DMS53 (cell line): ENCODE data around the gene ADCY3.
"Not testable (repeated sequence)": the region's sequence is repeated elsewhere in the genome, so short reads cannot be mapped to it uniquely, and the experiment has no call there.

ENCODE experiments used
- DNase-seq: peaks from one replicate; lab custom pipeline; 2025; lab: John Stamatoyannopoulos, UW

Gene ADCY3

DNA sequence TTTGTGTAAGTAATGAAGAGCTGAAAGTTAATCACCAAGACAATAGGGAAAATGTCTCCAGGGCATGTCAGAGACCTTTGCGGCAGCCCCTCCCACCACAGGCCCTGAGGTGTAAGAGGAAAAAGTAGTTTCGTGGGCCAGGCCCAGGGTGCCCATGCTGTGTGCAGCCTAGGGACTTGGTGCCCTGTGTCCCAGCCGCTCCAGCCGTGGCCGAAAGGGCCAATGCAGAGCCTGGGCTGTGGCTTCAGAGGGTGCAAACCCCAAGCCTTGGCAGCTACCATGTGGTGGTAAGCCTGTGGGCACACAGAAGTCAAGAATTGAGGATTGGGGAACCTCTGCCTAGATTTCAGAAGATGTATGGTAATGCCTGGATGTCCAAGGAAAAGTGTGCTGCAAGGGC lies 74.3 kb downstream of the ADCY3 start:
- DNase-seq, result no peak

DNA sequence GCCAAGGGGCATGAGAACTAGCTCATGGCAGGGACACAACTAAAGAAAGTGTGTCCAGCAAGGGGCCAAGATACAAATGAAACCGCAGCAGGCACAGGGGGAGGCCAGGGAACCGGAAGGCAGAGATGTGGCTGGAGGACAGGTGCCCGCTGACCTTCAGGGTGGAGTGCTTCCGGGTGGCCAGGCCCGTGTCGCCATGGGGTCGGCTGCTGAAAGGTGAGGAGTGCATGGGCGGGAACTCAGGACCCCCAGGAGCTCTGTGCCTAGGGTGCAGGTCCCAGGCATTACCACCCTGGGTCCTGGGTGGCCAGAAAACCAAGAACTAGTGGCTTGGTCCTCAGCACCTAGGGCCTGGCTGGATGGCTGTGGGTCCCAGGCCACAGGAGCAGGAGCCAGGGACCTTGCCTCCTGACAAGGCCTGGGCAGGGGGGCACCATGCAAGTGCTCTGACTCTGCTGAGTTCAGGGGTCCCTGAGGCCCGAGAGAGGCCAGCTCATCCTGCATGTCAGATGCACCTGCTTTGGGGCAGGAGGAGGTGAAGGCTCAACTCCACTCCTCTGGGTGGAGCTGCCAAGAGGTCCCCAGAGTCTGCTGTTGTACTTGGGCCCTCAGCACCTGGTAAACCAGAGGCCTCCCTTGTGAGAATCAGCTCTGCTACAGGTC lies 75.9 kb downstream of the ADCY3 start:
- no peak for DNase-seq

- DNase-seq, result no peak
Measured at GRCh38 chr2:24843330-24843860, 76.6 kb downstream of the ADCY3 start.

DNA sequence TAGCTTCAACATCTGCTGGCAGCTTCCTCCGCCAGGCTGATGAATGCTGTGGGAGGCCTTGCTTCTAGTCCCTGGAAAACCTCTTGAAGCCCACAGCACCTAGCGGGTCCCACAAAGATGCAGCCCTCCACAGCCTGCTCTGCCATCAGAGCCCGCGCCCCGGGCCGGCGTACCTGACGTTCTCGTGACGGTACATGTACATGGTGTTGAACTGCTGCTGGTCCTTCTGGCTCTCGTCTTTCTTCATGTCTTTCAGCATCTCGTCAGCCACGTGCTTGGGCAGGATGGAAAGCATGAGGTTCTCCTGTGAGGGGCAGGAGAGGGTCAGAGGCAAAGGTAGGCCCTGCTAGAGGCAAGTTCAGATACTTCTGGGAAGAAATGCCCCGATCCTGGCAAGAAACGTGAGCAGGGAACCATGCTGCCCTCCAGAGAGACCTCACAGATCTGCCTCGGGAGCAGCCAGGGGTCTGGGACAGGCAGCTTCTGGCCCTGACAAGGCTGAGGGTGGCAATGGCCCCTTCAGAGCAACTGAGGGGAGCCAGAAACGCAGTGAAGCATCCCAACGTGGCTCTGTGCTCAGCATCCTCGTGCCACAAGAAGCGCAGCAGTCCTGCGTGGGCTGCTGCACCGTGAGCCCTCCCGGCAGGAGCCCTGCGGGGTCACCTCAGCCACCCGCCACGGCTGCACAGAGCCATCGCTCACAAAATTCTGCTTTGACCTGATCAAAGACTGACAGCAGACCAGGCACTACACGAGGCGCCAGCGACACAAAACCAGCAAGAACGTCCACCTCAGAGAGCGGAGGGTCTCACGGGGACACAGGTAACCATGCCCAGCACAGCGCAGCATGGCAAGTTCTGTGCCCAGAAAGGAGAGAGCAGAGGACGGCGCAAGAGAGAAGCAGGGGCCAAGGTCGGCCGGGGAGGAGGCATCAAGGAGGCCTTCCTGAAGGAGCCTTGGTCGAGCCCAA lies 77.7 kb downstream of the ADCY3 start:
- DNase-seq, result no peak

DNA sequence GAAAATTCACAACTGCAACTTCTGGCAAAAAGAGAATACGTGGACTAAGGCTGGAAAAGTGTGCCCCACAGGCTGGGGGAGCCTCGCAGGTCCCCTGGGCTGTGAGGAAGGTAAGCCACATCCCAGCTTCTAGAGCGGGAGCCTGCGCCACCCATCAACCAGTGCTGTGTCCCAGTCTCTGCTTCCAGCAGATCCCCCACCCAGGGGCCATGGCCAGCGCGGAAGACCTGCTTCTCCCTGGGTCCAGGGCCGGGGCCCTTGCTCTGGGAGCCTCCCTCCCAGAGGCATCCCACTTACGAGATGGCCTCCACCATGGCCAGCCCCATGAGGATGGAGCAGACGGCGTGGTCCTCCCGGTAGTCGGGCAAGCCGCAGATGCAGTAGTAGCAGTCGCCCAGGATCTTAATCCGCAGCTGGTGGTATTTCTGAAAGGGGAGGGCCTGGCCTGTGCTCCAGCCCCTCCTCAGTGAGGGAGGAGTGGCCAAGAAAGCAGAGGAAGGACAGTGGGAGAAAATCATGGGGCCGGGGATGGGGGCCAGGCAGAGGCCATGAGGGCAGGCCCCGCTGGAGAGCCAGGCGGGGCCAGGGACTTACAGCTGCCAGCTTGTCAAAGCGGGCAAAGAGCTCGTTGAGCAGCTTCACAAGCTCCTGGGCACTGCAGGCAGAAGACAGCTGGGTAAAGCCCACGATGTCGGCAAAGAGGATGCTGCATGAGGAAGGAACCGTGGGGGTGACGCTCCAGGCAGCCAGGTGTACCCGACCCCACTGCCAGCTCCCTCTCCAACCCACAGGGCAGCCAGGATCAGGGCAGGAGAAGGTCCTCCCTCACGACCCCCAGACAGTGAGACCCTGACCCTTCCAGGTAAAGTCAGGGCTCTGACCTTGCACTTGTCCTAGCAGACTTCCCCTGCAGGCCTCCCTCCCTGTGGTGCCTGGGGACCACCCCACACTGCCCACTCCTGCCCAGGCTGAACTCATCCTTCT lies 78.8 kb downstream of the ADCY3 start:
- DNase-seq, result no peak

- no peak for DNase-seq
Measured at GRCh38 chr2:24840164-24840869, 79.7 kb downstream of the ADCY3 start.

- no peak for DNase-seq
Measured at GRCh38 chr2:24839729-24840128, 80.3 kb downstream of the ADCY3 start.

- no peak for DNase-seq
Measured at GRCh38 chr2:24838541-24838940, 81.5 kb downstream of the ADCY3 start.

- DNase-seq, result no peak
Measured at GRCh38 chr2:24837996-24838513, 82.0 kb downstream of the ADCY3 start.

DNA sequence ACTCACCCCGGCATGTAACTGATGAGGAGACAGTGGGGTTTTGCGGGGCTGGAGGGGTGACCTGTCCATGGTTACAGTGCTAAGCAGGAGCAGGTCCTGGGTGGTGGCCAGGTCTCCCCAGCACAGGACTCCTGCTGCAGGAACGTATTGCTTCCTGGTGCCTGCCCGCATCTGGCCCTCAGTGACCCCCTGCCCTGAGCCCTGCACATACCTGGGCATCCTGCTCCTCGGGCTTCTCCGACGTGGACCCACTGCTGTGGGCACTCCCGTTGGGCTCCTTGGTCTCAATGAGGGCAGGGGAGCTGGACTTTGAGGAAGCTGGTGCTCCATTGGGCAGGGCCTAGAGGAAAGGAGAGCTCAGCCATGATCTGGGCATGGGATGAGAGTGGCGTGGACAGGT lies 83.3 kb downstream of the ADCY3 start:
- no peak for DNase-seq

GRCh38 chr2:24836206-24836605 lies 83.8 kb downstream of the ADCY3 start:
- no peak for DNase-seq

DNA sequence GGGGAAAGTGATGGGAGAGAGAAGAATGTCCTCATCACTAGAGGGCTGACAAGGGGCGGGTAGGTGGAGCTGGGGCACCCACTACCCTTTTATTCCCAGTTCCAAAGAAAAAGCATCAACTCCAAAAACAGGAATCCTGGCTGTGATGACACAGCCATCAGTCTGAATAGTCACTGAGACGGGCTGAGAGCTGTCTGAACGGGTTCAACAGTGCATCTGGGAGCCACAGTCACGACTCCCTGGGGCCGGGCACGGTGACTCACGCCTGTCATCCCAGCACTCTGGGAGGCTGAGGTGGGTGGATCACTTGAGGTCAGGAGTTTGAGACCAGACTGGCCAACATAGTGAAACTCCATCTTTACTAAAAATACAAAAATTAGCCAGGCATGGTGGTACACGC lies 84.6 kb downstream of the ADCY3 start:
- DNase-seq, result not testable (repeated sequence)

DNA sequence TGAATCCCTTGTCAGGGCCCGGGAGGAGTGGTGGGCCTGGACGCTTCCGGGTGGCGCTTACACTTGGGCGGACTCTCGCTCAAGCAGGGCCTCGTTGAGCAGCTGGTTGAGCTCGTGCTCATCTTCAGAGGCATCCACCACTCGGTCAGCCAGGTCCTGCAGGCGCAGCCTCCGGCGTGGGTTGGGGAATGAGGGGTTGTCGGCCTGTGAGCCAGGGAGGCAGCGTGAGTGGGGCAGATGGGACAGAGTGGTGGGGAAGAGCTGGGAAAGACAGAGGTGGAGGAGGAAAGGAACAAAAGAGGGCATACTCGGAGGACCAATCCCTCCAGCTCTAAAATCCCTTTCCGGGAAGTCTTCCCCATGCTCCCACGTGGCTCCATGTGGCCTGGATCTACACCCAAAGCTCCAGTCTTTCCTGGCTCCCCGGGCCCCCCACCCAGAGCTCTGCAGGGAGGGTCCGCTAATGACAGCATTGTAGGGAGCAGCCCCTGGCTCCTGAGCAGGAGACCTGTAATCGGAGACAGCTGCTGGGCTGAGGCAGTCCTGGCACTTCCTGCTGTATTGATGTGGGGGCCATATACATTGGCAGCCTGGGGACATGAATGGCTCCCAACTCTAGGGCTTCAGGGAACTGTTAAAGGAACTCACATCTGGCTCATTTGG lies 85.2 kb downstream of the ADCY3 start:
- DNase-seq, result no peak

DNA sequence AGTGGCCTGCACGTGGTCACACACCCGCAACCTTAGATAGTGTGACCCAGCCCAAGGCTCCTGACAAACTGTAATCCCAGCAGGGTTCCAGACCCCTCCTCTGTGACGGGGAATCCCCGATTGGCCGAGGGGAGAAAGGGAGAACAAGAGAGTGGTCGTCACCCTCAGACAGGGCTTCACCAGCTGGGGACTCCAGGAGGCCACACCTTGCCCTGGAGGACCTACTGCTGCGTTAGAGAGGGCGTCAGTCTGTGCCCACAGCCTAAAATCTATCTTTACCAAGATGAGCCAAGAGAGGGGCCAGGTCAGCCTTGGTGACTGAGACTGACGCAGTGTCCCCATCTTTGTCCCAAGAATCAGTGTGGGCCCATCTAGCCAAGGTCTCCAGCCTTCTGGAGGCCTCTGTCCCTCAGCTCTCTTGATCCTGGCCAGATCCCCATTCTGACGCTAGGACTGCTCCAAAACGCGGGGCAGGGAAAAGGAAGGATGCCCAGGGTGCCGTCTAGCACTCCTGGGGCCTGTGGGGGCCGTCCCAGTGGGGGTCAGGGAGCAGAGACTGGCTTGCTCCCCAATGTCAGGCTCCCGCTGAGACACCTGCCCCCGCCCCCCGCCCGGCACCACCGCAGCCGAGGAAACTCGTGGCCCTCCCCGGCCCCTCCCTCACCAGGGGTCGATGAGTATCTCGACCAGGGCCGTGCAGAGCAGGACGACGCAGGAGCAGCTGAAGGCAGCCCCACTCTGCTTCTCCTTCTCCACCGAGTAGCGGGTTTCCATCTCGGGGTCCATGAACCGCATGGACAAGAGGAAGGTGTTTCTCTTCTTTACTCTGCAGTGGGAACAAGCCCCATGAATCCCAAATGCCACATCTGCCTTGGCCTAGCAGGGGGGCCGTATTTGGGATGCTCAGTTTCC lies 86.0 kb downstream of the ADCY3 start:
- no peak for DNase-seq

GRCh38 chr2:24832931-24833701 lies 86.9 kb downstream of the ADCY3 start:
- peak; percentile 6 for DNase-seq

DNA sequence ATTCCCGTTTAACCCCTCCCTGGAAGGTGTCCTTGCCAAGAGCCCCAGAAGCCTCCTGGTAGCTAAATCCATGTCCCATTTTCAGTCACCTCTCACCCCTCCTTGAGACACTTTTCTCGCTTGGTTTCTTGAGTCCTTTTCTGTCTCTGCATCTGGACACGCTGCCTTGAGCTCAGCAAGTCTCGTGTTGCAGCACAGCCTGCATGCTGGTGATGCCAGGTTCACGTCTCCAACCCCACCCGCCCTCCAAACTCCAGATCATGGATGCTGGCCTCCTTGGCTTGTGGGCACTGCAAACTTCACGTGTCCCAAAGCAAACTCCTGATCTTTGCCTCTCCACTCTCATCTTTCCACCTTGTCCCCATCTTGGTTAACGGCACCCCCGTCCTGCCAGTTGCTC lies 87.5 kb downstream of the ADCY3 start:
- no peak for DNase-seq

DNA sequence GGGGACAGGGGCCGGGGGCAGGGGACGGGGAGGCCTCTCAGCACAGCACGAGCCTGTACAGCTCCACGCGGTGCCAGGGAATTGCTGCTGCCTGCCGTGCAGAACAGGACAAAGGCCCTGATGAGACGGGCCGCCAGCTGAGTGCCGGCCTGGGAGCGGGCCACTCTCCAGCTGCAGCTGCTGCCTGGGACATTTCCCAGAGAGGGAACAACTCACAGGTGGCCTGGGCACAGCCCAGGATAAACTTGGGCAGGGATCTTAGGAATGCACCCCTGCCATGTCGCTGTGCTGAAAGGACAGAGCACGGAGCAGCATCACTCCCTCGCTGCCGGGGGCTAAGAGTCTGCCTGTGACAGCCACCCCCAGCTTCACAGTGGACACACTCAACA lies 88.0 kb downstream of the ADCY3 start:
- DNase-seq, result peak; percentile 9

- DNase-seq, result no peak
Measured at GRCh38 chr2:24831221-24832072, 88.6 kb downstream of the ADCY3 start.
